ENCODE data around the gene BMP6.

Gene BMP6

GRCh38 chr6:7725849-7726415 lies at the start of gene BMP6:
TSS of gene BMP6 (plus strand) at chr6:7726099. CDS start at chr6:7726956, 857 bp downstream.
- peak; percentile 77 for DNase-seq (ENCODE audit: low read depth)

GRCh38 chr6:7677229-7677628 lies 48.7 kb upstream of the BMP6 start:
- no peak for DNase-seq (ENCODE audit: low read depth)

- DNase-seq (ENCODE audit: low read depth) = no peak
These were observed 45.4 kb upstream of the BMP6 start for GRCh38 chr6:7680393-7681075.

GRCh38 chr6:7681449-7681848 lies 44.5 kb upstream of the BMP6 start:
- DNase-seq (ENCODE audit: low read depth) = no peak

- no peak for DNase-seq (ENCODE audit: low read depth)
These were observed 41.8 kb upstream of the BMP6 start for GRCh38 chr6:7684076-7684475.

- DNase-seq (ENCODE audit: low read depth) = no peak
These were observed 41.1 kb upstream of the BMP6 start for GRCh38 chr6:7684843-7685242.

GRCh38 chr6:7685276-7685675 lies 40.6 kb upstream of the BMP6 start:
- no peak for DNase-seq (ENCODE audit: low read depth)

GRCh38 chr6:7687145-7688111 lies 38.5 kb upstream of the BMP6 start:
- DNase-seq (ENCODE audit: low read depth) = no peak

GRCh38 chr6:7691021-7691420 lies 34.9 kb upstream of the BMP6 start:
- no peak for DNase-seq (ENCODE audit: low read depth)

GRCh38 chr6:7691675-7692452 lies 34.0 kb upstream of the BMP6 start:
- DNase-seq (ENCODE audit: low read depth) = peak; percentile 45

- DNase-seq (ENCODE audit: low read depth) = no peak
These were observed 33.5 kb upstream of the BMP6 start for GRCh38 chr6:7692453-7692784.

GRCh38 chr6:7693827-7694226 lies 32.1 kb upstream of the BMP6 start:
- DNase-seq (ENCODE audit: low read depth) = no peak

GRCh38 chr6:7696061-7696460 lies 29.8 kb upstream of the BMP6 start:
- no peak for DNase-seq (ENCODE audit: low read depth)

- DNase-seq (ENCODE audit: low read depth) = no peak
These were observed 28.5 kb upstream of the BMP6 start for GRCh38 chr6:7697432-7697819.

- peak; percentile 88 for DNase-seq (ENCODE audit: low read depth)
These were observed 27.9 kb upstream of the BMP6 start for GRCh38 chr6:7697820-7698623.

- DNase-seq (ENCODE audit: low read depth) = no peak
These were observed 24.6 kb upstream of the BMP6 start for GRCh38 chr6:7701212-7701834.

GRCh38 chr6:7703148-7703680 lies 22.7 kb upstream of the BMP6 start:
- no peak for DNase-seq (ENCODE audit: low read depth)

GRCh38 chr6:7705483-7705882 lies 20.4 kb upstream of the BMP6 start:
- no peak for DNase-seq (ENCODE audit: low read depth)

GRCh38 chr6:7706269-7706668 lies 19.6 kb upstream of the BMP6 start:
- DNase-seq (ENCODE audit: low read depth) = no peak

GRCh38 chr6:7707787-7708186 lies 18.1 kb upstream of the BMP6 start:
- peak; percentile 51 for DNase-seq (ENCODE audit: low read depth)
